ENCODE measurements around the gene CMYA5.
"Not testable (repeated sequence)": the region's sequence is repeated elsewhere in the genome, so short reads cannot be mapped to it uniquely, and the experiment has no call there.

CMYA5 gene

GRCh38 chr5:79703381-79703645, 13.7 kb downstream of the CMYA5 start:
- no peak for DNase-seq

GRCh38 chr5:79704553-79704952, 14.9 kb downstream of the CMYA5 start:
- no peak for DNase-seq

- no peak for DNase-seq
Observed at GRCh38 chr5:79705632-79706031, 16.0 kb downstream of the CMYA5 start.

- DNase-seq = not testable (repeated sequence)
Observed at GRCh38 chr5:79706317-79706716, 16.7 kb downstream of the CMYA5 start.

GRCh38 chr5:79707535-79707934, 17.9 kb downstream of the CMYA5 start:
- DNase-seq = no peak

GRCh38 chr5:79712741-79713140, 23.1 kb downstream of the CMYA5 start:
- no peak for DNase-seq

GRCh38 chr5:79713727-79714126, 24.1 kb downstream of the CMYA5 start:
- DNase-seq = no peak

GRCh38 chr5:79716839-79717238, 27.2 kb downstream of the CMYA5 start:
- DNase-seq = no peak

- DNase-seq = no peak
Observed at GRCh38 chr5:79720096-79720495, 30.5 kb downstream of the CMYA5 start.

- DNase-seq = no peak
Observed at GRCh38 chr5:79727451-79728355, 38.1 kb downstream of the CMYA5 start.

GRCh38 chr5:79728396-79728795, 38.8 kb downstream of the CMYA5 start:
- no peak for DNase-seq

- no peak for DNase-seq
Observed at GRCh38 chr5:79729679-79730078, 40.0 kb downstream of the CMYA5 start.

GRCh38 chr5:79730564-79730963, 40.9 kb downstream of the CMYA5 start:
- DNase-seq = no peak

GRCh38 chr5:79731775-79732174, 42.1 kb downstream of the CMYA5 start:
- DNase-seq = no peak

- DNase-seq = no peak
Observed at GRCh38 chr5:79736528-79737514, 47.2 kb downstream of the CMYA5 start.

GRCh38 chr5:79738349-79738748, 48.7 kb downstream of the CMYA5 start:
- DNase-seq = no peak

GRCh38 chr5:79742549-79743136, 53.0 kb downstream of the CMYA5 start:
- DNase-seq = no peak

GRCh38 chr5:79743846-79744605, 54.4 kb downstream of the CMYA5 start:
- DNase-seq = no peak

GRCh38 chr5:79745255-79745654, 55.6 kb downstream of the CMYA5 start:
- no peak for DNase-seq

- DNase-seq = no peak
Observed at GRCh38 chr5:79746642-79747569, 57.3 kb downstream of the CMYA5 start.
